H9 (cell line): ENCODE data around the gene NCAM1. TPM values are rescaled to one million over a fixed set of nuclear protein-coding genes. Genes with fewer than 3 reads are reported as not detected.

Experiments
- DNase-seq: peaks from one replicate; pipeline ENCODE4 v3.0.0-alpha.2; 2017
- H2AFZ ChIP-seq: one replicate; pipeline ENCODE4 v1.6.1; 2013; ENCODE audit warnings: mild to moderate bottlenecking, low read length, control low read depth, moderate library complexity
- H2AK5ac ChIP-seq: 2 replicates; pipeline ENCODE4 v1.6.1; 2013; ENCODE audit warnings: low read length, control low read depth, mixed read lengths; ENCODE audit not compliant: insufficient read length
- H2BK120ac ChIP-seq: one replicate; pipeline ENCODE4 v1.6.1; 2013; ENCODE audit warnings: low read depth, mild to moderate bottlenecking, low read length, control low read depth, inconsistent platforms; ENCODE audit not compliant: poor library complexity, severe bottlenecking
- H2BK12ac ChIP-seq: 2 replicates; pipeline ENCODE4 v1.6.1; 2013; ENCODE audit warnings: low read length, control low read depth, mixed read lengths, low read depth; ENCODE audit not compliant: insufficient read length
- H2BK15ac ChIP-seq: 2 replicates; pipeline ENCODE4 v1.6.1; 2013; ENCODE audit warnings: low read depth, low read length, control low read depth
- H2BK20ac ChIP-seq: one replicate; pipeline ENCODE4 v1.6.1; 2013; ENCODE audit warnings: low read depth, mild to moderate bottlenecking, low read length, control low read depth, inconsistent platforms; ENCODE audit not compliant: poor library complexity, severe bottlenecking
- H2BK5ac ChIP-seq: 2 replicates; pipeline ENCODE4 v1.6.1; 2013; ENCODE audit warnings: low read length, control low read depth, mixed read lengths; ENCODE audit not compliant: insufficient read length
- H3K14ac ChIP-seq: 2 replicates; pipeline ENCODE4 v1.6.1; 2013; ENCODE audit warnings: low read length, control low read depth; ENCODE audit not compliant: insufficient read depth
- H3K18ac ChIP-seq: 2 replicates; pipeline ENCODE4 v1.6.1; 2013; ENCODE audit warnings: low read depth, mild to moderate bottlenecking, mixed read lengths, low read length, control low read depth; ENCODE audit not compliant: insufficient read length
- H3K23ac ChIP-seq: 2 replicates; pipeline ENCODE4 v1.6.1; 2013; ENCODE audit warnings: low read length, control low read depth, mixed read lengths, low read depth; ENCODE audit not compliant: insufficient read length
- H3K23me2 ChIP-seq: 2 replicates; pipeline ENCODE4 v1.6.1; 2013; ENCODE audit warnings: low read depth, mild to moderate bottlenecking, mixed read lengths, low read length, control low read depth; ENCODE audit not compliant: insufficient read length, poor library complexity, severe bottlenecking
- H3K27ac ChIP-seq: 2 replicates; pipeline ENCODE4 v1.5.1; 2013; ENCODE audit warnings: low read length, control low read depth, mixed read lengths, low read depth; ENCODE audit not compliant: insufficient read length
- H3K27me3 ChIP-seq: 2 replicates; pipeline ENCODE4 v1.6.1; 2013; ENCODE audit warnings: low read length, control low read depth, inconsistent platforms; ENCODE audit not compliant: insufficient read depth
- H3K4ac ChIP-seq: 2 replicates; pipeline ENCODE4 v1.6.1; 2013; ENCODE audit warnings: low read depth, mild to moderate bottlenecking, control low read depth, inconsistent platforms, low read length, moderate library complexity
- H3K4me1 ChIP-seq: 2 replicates; pipeline ENCODE4 v1.6.1; 2013; ENCODE audit warnings: low read length, control low read depth, inconsistent platforms; ENCODE audit not compliant: insufficient read depth
- H3K4me2 ChIP-seq: 2 replicates; pipeline ENCODE4 v1.6.1; 2013; ENCODE audit warnings: low read length, control low read depth, mixed read lengths; ENCODE audit not compliant: insufficient read length, insufficient read depth
- H3K56ac ChIP-seq: 2 replicates; pipeline ENCODE4 v1.6.1; 2013; ENCODE audit warnings: low read depth, mild to moderate bottlenecking, mixed read lengths, low read length, control low read depth; ENCODE audit not compliant: insufficient read length
- H3K79me1 ChIP-seq: 2 replicates; pipeline ENCODE4 v1.6.1; 2013; ENCODE audit warnings: low read depth, mild to moderate bottlenecking, moderate library complexity, low read length, control low read depth, inconsistent platforms; ENCODE audit not compliant: insufficient read depth, poor library complexity, severe bottlenecking
- H3K79me2 ChIP-seq: 2 replicates; pipeline ENCODE4 v1.6.1; 2013; ENCODE audit warnings: low read length, control low read depth, inconsistent platforms; ENCODE audit not compliant: insufficient read depth
- H3K9ac ChIP-seq: 2 replicates; pipeline ENCODE4 v1.6.1; 2013; ENCODE audit warnings: low read length, control low read depth, mixed read lengths; ENCODE audit not compliant: insufficient read length; ENCODE audit errors: extremely low read depth
- H3K9me3 ChIP-seq: one replicate; pipeline ENCODE4 v1.6.1; 2013; ENCODE audit warnings: low read depth, low read length, inconsistent platforms; ENCODE audit not compliant: control insufficient read depth
- H3T11ph ChIP-seq: one replicate; pipeline ENCODE4 v1.6.1; 2013; ENCODE audit warnings: mild to moderate bottlenecking, low read length, control low read depth, inconsistent platforms
- H4K20me1 ChIP-seq: one replicate; pipeline ENCODE4 v1.6.1; 2013; ENCODE audit not compliant: control insufficient read depth, insufficient read length, insufficient read depth
- H4K5ac ChIP-seq: 2 replicates; pipeline ENCODE4 v1.6.1; 2013; ENCODE audit warnings: low read depth, mild to moderate bottlenecking, mixed read lengths, low read length, control low read depth; ENCODE audit not compliant: insufficient read length
- H4K8ac ChIP-seq: replicated peaks from 2 replicates; pipeline ENCODE4 v1.6.1; 2013; ENCODE audit warnings: low read length, control low read depth, mixed read lengths, low read depth; ENCODE audit not compliant: insufficient read length
- H4K91ac ChIP-seq: 2 replicates; pipeline ENCODE4 v1.6.1; 2013; ENCODE audit warnings: low read depth, mild to moderate bottlenecking, moderate library complexity, mixed read lengths, low read length, control low read depth; ENCODE audit not compliant: insufficient read length
- H3K27ac Mint-ChIP-seq, 3 experiments: 2 replicates in 2 of 3; 3 replicates in 1 of 3; pipeline ENCODE4 v1.8.0; 2020 to 2021; ENCODE audit warnings: mixed read lengths in 3 of 3, mild to moderate bottlenecking in 1 of 3, moderate library complexity in 1 of 3
- H3K27me3 Mint-ChIP-seq: 2 replicates; pipeline ENCODE4 v1.8.0; 2021; ENCODE audit warnings: low read depth, mild to moderate bottlenecking, moderate library complexity, mixed read lengths
- H3K36me3 Mint-ChIP-seq, 3 experiments: 2 replicates in 2 of 3; 3 replicates in 1 of 3; pipeline ENCODE4 v1.8.0; 2020 to 2021; ENCODE audit warnings: low read depth in 3 of 3, mixed read lengths in 3 of 3; ENCODE audit not compliant: insufficient read depth in 1 of 3
- H3K4me1 Mint-ChIP-seq, 2 experiments: 2 replicates each; pipeline ENCODE4 v1.8.0; 2020; ENCODE audit warnings: mixed read lengths in 2 of 2
- H3K4me3 Mint-ChIP-seq, 2 experiments: 2 replicates in 1 of 2; 3 replicates in 1 of 2; pipeline ENCODE4 v1.8.0; 2020 to 2021; ENCODE audit warnings: mild to moderate bottlenecking in 2 of 2, mixed read lengths in 2 of 2, moderate library complexity in 1 of 2
- H3K9me3 Mint-ChIP-seq, 2 experiments: 2 replicates in 1 of 2; 3 replicates in 1 of 2; pipeline ENCODE4 v1.8.0; 2020; ENCODE audit warnings: mild to moderate bottlenecking in 2 of 2, mixed read lengths in 2 of 2, moderate library complexity in 1 of 2
- WGBS: extraction: QIAGEN DNeasy Blood & Tissue Kit; methylation state at CpG from one replicate; pipeline ENCODE4 v1.1.7; 2013; ENCODE audit warnings: missing lambda C conversion rate, low lambda C conversion rate, mixed read lengths; ENCODE audit not compliant: insufficient read length; ENCODE audit errors: extremely low coverage; 5-methylcytosine and 5-hydroxymethylcytosine counted together
- total RNA-seq: library from RNA; stranded (reverse); gene quantifications from 2 replicates; pipeline ENCODE4 v1.2.1, GENCODE V29; 2021
- TF ChIP-seq, protein P1 (sequence below): fragments of 200-600 bp; sonication (generic); conservative IDR thresholded peaks from 3 replicates; pipeline ENCODE4 v1.8.0; 2021; ENCODE audit warnings: antibody characterized with exemption, mild to moderate bottlenecking

Gene NCAM1
- total RNA-seq, 1 experiment from 2014 or later: 2.5 TPM

DNA sequence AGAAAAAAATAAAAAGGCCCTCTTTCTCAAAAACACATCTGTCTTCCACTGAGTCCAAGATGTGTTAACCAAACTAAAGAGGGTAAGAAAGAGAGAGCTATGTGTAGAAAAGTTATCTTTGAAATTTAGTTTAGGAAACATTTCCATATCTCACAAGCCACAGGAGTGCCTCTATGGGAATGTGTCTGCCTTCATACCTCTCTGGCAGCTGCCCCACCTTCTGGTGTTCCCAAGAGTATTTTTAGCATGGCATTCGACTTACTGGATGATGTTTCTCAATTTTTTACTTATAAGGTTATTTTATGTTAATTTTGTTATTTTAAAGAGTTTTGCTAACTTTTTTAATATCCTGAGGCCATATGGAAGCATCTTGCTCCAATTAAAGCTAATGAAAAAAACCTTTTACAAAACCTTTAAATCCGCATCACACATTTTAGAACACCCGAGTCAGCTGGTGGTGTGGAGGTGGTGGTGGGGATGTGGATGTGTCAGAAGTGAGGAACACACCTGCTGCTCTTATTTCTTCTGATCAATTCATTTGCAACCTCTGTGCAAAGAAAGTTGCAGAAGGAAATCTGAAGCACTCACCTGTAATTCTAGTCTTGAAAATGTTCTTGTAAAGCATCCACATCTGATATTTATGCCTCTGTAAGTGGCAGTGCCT is 112.2 kb downstream of the NCAM1 start:
- Histone ChIP-seq H2AK5ac (no peak overlapping the region), H3K14ac (no peak overlapping the region), H2BK5ac (no peak overlapping the region), H3K4ac (no peak overlapping the region), H3K23ac (no peak overlapping the region), H4K8ac (no peak overlapping the region), H4K91ac (no peak overlapping the region), H3K56ac (no peak overlapping the region), H3K23me2 (no peaks in the 10 kb centered on the region), H3K9me3 (no peaks in the 10 kb centered on the region), H3K4me1 (peaks cover 3% of the 10 kb centered on the region; the same call in 1 of the 2 replicates), H3T11ph (no peak overlapping the region), H3K79me1 (no peaks in the 10 kb centered on the region), H3K79me2 (no peaks in the 10 kb centered on the region), H4K5ac (no peak overlapping the region), H4K20me1 (no peaks in the 10 kb centered on the region), H2BK120ac (no peak overlapping the region), H2BK12ac (no peak overlapping the region), H3K27me3 (no peaks in the 10 kb centered on the region), H2AFZ (no peak overlapping the region), H2BK20ac (no peak overlapping the region), H3K4me2 (no peak overlapping the region), H3K9ac (no peak overlapping the region), H2BK15ac (no peak overlapping the region), H3K18ac (no peak overlapping the region), H3K27ac (no peak overlapping the region)
- Mint-ChIP-seq H3K4me3 (no peak overlapping the region), H3K4me1 (peaks cover 5 to 8% of the 10 kb centered on the region in 2 experiments), H3K9me3 (no peaks in the 10 kb centered on the region), H3K27me3 (no peaks in the 10 kb centered on the region), H3K27ac (no peak overlapping the region), H3K36me3 (no peaks in the 10 kb centered on the region)
- TF ChIP-seq, protein P1, sequence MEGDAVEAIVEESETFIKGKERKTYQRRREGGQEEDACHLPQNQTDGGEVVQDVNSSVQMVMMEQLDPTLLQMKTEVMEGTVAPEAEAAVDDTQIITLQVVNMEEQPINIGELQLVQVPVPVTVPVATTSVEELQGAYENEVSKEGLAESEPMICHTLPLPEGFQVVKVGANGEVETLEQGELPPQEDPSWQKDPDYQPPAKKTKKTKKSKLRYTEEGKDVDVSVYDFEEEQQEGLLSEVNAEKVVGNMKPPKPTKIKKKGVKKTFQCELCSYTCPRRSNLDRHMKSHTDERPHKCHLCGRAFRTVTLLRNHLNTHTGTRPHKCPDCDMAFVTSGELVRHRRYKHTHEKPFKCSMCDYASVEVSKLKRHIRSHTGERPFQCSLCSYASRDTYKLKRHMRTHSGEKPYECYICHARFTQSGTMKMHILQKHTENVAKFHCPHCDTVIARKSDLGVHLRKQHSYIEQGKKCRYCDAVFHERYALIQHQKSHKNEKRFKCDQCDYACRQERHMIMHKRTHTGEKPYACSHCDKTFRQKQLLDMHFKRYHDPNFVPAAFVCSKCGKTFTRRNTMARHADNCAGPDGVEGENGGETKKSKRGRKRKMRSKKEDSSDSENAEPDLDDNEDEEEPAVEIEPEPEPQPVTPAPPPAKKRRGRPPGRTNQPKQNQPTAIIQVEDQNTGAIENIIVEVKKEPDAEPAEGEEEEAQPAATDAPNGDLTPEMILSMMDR: no peak
- no peak for DNase-seq
- no CpG with 5 or more reads among the region's 3 CpGs for WGBS
